HFFc6 (cell line): ENCODE data around the gene PCDH9. TPM values are rescaled to one million over a fixed set of nuclear protein-coding genes. Genes with fewer than 3 reads are reported as not detected.

Experiments
- DNase-seq: peaks from one replicate; pipeline ENCODE4 v3.0.0-alpha.2; 2018
- H3K27ac Mint-ChIP-seq: 2 replicates; pipeline ENCODE4 v1.8.0; 2020; ENCODE audit warnings: mild to moderate bottlenecking, mixed read lengths
- H3K27me3 Mint-ChIP-seq: 2 replicates; pipeline ENCODE4 v1.8.0; 2021; ENCODE audit warnings: mild to moderate bottlenecking, moderate library complexity, mixed read lengths; ENCODE audit not compliant: insufficient read depth
- H3K36me3 Mint-ChIP-seq: 2 replicates; pipeline ENCODE4 v1.8.0; 2021; ENCODE audit warnings: low read depth, mixed read lengths
- H3K4me1 Mint-ChIP-seq: 2 replicates; pipeline ENCODE4 v1.8.0; 2020; ENCODE audit warnings: low read depth, mixed read lengths
- H3K4me3 Mint-ChIP-seq: 2 replicates; pipeline ENCODE4 v1.8.0; 2020; ENCODE audit warnings: mild to moderate bottlenecking, moderate library complexity, mixed read lengths
- H3K9me3 Mint-ChIP-seq: 2 replicates; pipeline ENCODE4 v1.8.0; 2020; ENCODE audit warnings: mild to moderate bottlenecking, mixed read lengths
- CTCF ChIP-seq: fragments of 200-600 bp; sonication (generic); IDR thresholded peaks from 2 replicates; pipeline ENCODE4 v1.5.0; 2021; ENCODE audit warnings: antibody characterized with exemption, mild to moderate bottlenecking
- total RNA-seq, 6 experiments: library from RNA; stranded (reverse); fragmentation: NEBNext Ultra II Directional; extraction: Animal tissue kit (Norgen Biotek cat#: 25700); gene quantifications; 2 replicates in 1 of 6; 3 replicates in 5 of 6; pipeline ENCODE4 v1.2.3, GENCODE V29; 2021

The PCDH9 gene
- total RNA-seq, 6 experiments from 2014 or later = 2.0 to 6.7 (median 2.6) TPM

GRCh38 chr13:66829803-66830202, 400.3 kb downstream of the PCDH9 start:
- no peaks in the 10 kb centered on the region for H3K27me3 Mint-ChIP-seq
- no peak for TF ChIP-seq CTCF
- no peaks in the 10 kb centered on the region for H3K9me3 Mint-ChIP-seq
- no peak overlapping the region for H3K27ac Mint-ChIP-seq
- no peaks in the 10 kb centered on the region for H3K4me1 Mint-ChIP-seq
- H3K4me3 Mint-ChIP-seq = no peak overlapping the region
- H3K36me3 Mint-ChIP-seq = no peaks in the 10 kb centered on the region
- DNase-seq = no peak

GRCh38 chr13:66826398-66826797, 403.7 kb downstream of the PCDH9 start:
- TF ChIP-seq CTCF = no peak
- DNase-seq = no peak
- Mint-ChIP-seq H3K27ac (no peak overlapping the region), H3K27me3 (no peaks in the 10 kb centered on the region), H3K4me3 (no peak overlapping the region), H3K36me3 (no peaks in the 10 kb centered on the region), H3K4me1 (no peaks in the 10 kb centered on the region), H3K9me3 (no peaks in the 10 kb centered on the region)

GRCh38 chr13:66821551-66821950, 408.6 kb downstream of the PCDH9 start:
- Mint-ChIP-seq H3K9me3 (no peaks in the 10 kb centered on the region), H3K4me3 (no peak overlapping the region), H3K27me3 (no peaks in the 10 kb centered on the region), H3K4me1 (no peaks in the 10 kb centered on the region), H3K36me3 (no peaks in the 10 kb centered on the region), H3K27ac (no peak overlapping the region)
- no peak for DNase-seq
- no peak for TF ChIP-seq CTCF

- DNase-seq = no peak
- Mint-ChIP-seq H3K4me3 (no peak overlapping the region), H3K4me1 (no peaks in the 10 kb centered on the region), H3K27me3 (no peaks in the 10 kb centered on the region), H3K36me3 (no peaks in the 10 kb centered on the region), H3K9me3 (no peaks in the 10 kb centered on the region), H3K27ac (no peak overlapping the region)
- TF ChIP-seq CTCF = no peak
Observed at GRCh38 chr13:66811455-66811854, 418.7 kb downstream of the PCDH9 start.

- Mint-ChIP-seq H3K27me3 (no peaks in the 10 kb centered on the region), H3K9me3 (no peaks in the 10 kb centered on the region), H3K36me3 (no peaks in the 10 kb centered on the region), H3K4me3 (no peak overlapping the region), H3K4me1 (no peaks in the 10 kb centered on the region), H3K27ac (no peak overlapping the region)
- no peak for TF ChIP-seq CTCF
- DNase-seq = no peak
Observed at GRCh38 chr13:66809485-66809884, 420.7 kb downstream of the PCDH9 start.

GRCh38 chr13:66807251-66807650, 422.9 kb downstream of the PCDH9 start:
- Mint-ChIP-seq H3K27ac (no peak overlapping the region), H3K27me3 (no peaks in the 10 kb centered on the region), H3K36me3 (no peaks in the 10 kb centered on the region), H3K4me1 (no peaks in the 10 kb centered on the region), H3K4me3 (no peak overlapping the region), H3K9me3 (no peaks in the 10 kb centered on the region)
- no peak for TF ChIP-seq CTCF
- no peak for DNase-seq
